RPMI8226 (cell line): ENCODE measurements around the gene BLOC1S4.
A peak's percentile ranks its signal among the peaks of the same experiment; 100 is the strongest.
"Not testable (repeated sequence)": the region's sequence is repeated elsewhere in the genome, so short reads cannot be mapped to it uniquely, and the experiment has no call there.

ENCODE experiments used
- DNase-seq: peaks from one replicate; pipeline ENCODE4 v3.0.0-alpha.2; 2015

BLOC1S4 gene

DNA sequence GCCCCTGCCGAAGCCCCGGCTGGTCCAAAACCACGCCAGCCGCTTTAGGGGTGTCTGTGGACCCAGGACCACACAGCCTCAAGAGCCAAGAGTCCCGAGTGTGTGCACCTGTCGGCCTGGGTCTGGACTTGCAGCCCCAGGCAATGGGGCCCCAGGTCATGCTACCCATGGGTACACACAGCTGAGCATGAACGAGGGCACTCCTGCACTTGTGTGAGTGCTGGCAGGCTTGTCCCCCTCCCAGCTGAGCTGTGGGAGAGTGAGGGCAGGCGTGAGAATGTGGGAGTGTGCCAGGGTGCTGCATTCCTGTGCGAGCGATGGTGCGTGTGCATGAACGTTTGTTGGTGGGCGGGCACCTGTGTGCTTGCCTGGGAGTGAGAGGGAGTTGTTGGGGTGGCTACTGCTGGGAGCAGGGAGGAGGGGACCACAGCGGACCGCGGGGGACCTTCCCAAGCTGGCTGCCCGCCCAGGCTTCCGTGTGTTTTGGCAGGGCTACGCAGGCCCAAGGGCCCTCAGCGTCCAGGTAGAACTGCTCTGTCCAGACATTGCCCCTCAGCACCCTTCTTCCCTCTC is 30.8 kb downstream of the BLOC1S4 start:
- no peak for DNase-seq

DNA sequence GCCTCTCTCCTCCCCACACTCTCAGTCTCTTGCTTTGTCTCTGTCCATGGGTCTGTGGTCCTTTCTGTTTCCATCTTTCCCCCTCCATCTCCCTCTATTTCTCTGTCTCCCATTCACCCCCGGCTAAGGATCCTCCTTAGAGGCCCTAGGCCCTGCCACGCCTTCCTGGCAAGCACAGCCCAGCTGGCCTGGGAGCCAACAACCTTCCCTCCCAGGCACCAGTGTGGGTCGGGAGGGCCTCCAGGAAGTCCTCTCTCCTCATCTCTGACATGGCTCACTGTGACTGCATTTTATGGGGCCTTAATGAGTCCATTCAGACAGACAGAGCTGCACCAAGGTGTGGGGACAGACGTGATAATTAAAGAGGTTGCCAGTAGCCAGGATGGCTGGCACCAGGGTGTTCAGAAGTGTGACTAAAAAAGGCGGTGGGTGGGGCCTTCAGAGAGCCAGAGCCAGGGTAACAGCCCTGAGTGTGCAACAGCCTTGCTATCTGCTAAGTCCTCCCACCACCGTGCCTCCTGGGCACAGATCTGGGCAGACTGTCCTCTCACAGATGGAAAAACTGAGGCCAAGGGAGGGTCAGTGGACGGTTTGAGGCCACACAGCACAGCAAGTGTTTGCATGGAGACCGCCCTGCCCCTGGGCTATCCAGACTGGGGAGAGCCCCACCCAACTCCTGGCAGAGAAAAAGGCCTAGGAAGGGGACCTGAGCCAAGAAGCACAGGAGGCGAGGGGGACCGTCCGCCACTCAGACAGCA is 31.5 kb downstream of the BLOC1S4 start:
- no peak for DNase-seq

DNA sequence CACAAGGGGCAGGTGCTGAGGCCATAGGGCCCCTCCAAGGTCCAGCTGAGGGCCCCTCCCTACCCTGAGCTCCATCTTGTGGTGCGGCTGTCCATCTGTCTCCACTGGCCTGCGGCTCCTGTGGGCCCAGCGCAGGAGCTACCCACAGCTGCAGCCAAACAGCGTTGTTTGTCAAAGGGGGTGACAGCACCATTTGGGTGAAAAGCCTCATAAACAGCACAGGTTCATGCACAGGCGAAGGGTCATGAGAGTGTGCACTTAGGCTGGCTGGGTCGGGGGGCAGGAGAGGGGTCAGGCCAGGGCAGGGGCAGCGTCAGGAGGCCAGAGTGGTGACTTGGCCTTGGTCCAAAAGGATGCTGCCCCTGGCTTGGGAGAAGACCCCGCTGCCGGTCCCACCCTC is 32.3 kb downstream of the BLOC1S4 start:
- DNase-seq, result no peak

DNA sequence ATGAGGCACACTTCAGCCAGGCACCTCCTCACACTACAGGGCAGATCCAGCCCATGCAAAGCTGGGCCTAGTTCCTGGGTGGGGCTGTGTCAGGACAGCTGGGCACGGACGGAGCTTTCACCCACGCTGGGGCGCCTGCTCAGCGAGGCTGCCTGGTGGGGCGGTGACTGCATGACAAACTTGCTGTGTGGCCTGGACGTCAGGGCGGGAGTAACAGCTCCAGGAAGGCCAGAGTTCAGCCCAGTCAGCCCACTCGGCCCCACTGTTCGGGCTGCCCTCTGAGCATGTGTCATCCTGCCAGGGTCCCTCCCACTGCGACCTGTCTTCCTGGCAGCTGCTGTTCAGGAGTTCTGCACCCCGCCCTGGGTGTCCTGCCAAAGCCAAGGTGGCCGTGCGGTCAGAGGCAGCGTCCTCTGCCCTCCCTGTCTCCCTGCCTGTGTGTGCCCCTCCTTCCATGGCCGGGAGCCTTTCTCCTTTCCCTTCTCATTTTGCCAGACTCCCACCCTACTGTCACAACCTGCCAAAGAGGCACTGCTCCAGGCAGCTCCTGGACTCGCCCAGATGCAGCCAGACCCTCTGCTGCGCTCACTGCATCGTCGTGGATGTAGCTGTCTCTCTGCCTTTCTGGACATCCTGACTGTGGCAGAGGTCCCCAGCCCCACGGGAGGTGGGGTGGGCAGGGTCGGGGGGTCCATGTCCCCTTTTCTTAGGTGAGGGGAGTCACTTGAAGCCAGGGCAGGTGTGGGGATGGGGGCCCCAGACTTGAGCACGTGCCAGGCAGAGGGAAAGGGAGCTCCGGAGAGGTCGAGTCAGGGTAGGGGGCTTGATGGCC is 33.6 kb downstream of the BLOC1S4 start:
- DNase-seq, result no peak

DNA sequence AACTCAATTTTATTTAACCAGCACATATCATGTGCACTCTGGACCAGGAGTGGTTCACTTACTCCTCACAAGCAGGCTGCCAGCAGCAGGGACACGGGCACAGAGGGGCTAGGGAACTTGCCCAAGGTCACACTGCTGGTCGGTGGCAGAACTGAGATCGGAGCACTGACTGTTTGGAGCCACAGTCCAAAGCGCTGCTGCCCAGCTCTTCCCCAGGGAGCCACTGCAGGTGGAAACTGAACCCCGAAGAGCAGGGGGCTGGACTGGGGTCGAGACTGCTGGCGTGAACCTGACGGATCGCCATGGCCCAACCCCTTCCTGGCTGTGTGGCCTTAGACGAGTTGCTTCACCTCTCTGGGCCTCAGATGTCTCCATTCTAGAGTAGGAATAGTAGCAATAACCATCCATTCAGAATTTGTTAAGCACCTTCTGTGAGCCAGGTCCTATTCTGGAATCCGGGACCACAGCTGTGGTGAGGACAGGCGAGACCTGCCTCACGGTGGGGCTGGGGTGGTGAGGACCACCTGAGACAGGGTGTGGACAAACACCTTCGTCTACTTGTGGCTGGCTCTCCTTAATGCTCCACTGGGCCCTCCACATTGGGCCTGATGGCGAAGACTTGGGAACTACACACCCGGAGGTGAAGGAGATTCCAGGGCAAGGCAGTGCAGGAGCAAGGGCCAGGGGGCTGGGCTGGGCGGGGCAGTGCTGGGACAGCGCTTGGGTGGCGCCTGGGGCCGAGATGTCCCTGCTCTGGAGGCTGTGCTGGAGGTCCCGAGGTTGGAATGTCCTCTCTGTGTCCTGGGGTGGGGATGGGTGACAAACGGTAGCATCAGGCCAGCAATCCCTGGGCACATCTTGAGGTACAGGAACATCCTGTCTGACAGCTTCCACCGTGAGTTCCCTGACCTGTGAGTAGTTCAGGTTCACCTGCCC is 34.6 kb downstream of the BLOC1S4 start:
- no peak for DNase-seq

DNA sequence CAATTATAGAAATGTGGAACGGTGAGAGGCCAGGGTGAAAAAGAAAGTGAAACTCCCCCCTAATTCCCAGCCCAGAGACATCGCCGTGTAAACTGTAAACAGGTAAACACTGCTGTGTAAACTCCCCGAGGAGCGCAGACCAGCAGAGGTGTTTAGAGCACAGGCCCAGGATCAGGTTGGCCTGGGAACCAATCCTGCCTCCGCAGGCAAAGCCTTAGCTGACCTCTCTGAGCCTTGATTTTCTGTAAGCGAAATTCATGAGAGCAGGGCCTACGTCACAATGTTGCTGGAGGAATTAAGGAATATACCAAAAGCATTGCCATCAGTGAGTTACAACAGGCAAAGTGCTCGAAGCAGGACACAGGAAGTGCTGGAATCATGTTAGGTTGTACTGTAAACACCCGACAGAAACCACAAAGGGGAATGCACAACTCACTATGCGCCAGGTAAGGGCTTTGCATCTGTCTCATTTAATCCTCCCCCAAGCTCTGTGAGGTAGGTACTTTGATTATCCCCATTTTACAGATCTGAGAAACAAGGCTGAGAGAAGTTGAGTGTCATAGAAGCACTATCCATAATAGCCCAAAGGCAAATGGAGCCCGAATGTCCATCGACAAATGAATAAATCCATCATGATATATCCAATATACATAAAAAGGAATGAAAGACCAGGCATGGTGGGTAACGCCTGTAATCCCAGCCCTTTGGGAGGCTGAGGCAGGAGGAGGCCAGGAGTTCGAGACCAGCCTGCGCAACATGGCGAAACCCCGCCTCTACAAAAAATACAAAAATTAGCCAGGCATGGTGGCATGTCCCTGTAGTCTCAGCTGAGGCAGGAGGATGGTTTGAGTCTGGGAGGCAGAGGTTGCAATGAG is 35.9 kb downstream of the BLOC1S4 start:
- no peak for DNase-seq

DNA sequence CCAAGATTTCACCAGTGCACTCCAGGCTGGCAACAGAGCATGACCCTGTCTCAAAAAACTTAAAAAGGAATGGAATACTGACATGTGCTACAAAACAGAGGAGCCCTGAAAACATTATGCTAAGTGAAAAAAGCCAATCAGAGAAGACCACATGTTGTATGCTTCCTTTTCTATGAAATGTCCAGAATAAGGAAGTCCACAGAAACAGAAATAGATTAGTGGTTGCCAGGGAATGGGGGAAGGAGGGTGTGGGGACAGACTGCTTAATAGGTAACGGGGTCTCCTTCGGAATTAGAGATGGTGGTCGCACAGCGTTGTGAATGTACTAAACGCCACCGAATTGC is 36.5 kb downstream of the BLOC1S4 start:
- DNase-seq, result no peak

DNA sequence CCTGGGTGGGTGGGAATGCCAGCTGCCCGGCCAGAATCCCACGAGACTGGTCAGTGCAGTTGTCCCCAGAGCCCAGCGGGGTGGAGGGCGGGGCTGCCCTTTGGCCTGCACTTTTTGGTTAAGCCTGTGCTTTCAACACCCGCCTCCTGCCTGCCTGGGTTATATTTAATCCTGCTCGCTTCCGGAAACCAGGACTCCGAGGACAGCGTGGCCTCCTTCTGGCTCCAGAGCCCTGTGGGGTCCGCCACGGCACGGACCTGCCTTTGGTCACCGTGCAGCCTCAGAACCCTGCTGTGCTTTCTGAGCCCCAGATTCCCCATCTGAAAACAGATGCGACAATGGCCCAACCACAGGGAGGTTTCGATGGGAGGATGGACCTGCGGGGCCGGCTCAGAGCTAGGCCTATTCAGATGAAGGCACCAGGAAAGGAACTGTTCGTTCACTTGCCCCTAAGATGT is 37.2 kb downstream of the BLOC1S4 start:
- no peak for DNase-seq

DNA sequence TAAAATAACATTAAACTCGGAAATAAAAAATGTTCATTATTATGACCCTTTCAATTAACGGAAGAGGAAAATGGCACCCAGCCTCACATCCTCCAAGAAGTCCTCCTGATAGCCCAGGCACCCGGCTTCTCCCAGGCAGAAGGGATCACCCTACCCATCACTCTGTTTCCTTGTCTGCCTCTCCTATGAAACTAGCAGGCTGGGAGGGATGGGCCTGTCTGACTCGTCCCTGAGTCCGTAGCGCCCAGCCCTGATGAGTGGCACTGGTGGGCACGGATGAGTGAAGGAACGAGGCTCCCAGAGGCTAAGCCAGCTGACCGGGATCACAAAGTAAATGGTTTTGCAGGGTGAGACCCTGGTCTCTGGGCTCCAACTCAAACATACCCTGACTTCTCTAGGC is 37.9 kb downstream of the BLOC1S4 start:
- DNase-seq, result no peak

DNA sequence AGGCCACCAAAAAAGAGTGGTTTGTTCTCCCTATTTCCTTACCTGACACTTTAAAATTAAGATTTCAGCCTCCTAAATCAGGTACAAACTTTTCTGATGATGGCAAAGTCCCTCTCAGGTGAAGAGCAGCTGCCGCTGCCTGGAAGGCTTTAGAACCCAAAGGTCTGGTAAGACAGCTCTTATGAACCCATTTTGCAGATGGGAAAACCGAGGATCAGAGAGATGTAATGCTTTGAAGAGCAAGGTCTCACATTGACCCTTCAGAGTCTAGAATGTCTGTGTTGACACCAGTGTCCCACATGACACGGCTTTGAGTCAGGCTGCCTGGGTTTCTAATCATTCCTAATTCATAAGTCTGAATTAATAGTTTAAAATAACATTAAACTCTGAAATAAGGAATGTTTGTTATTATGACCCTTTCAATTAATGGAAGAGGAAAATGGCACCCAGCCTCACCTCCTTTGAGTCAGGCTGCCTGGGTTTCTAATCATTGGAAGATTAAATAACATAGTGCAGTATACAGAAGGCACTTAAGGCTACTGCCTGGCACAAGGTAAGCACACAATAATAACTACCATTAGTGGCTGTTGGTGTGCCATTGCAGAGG is 38.6 kb downstream of the BLOC1S4 start:
- no peak for DNase-seq

DNA sequence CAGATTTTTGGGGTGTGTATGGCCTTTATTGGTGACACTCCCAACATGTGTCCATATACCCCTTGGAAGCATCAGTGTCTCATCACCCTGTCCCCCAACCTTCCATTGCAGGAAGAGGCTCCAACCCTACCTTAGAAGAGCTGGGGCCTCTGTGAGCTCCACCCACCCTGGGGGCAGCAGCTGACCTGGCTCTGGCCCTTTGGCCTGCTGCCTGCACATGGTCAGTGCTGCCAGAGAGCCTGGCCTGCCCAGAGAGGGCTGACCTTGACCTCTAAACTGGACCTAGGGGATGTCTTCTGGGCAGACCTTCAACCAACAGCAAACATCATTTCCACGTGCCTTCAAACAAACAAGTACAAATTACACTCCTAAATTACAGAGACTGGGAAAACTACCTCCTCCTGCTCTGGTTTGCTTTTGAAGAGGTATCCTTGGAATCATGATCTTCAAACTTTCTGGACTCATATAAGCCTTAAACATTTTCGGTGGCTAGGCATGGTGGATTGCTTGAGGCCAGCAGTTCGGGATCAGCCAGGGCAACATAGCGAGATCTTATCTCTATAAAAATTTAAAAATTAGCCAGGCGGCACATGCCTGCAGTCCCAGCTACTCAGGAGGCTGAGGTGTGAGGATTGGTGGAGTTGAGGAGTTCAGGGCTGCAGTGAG is 39.2 kb downstream of the BLOC1S4 start:
- no peak for DNase-seq

DNA sequence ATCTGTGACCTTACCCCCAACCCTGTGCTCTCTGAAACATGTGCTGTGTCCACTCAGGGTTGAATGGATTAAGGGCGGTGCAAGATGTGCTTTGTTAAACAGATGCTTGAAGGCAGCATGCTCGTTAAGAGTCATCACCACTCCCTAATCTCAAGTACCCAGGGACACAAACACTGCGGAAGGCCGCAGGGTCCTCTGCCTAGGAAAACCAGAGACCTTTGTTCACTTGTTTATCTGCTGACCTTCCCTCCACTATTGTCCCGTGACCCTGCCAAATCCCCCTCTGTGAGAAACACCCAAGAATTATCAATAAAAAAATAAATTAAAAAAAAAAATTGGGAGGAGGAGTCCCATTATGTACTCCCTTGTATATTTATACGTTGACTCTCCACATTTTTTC is 40.4 kb downstream of the BLOC1S4 start:
- DNase-seq, result not testable (repeated sequence)

DNA sequence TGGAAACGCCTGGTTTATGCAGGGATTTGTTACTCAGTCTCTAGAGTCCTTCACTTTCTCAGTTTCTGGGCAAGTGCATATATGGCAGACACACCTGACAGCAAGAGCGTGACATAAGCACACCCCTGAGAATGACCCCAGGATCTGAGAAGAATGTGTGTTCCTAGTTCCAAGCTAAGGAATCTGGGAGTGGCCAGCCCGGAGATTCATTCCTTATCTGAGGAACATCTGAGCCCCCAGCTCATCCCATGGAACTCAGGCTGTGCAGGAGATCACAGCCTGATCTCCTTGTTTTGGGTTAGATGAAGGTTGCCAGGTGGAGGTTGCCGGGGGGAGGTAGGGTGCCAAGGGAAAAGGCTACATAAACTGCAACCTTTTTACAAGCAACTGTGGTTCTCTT is 42.8 kb downstream of the BLOC1S4 start:
- DNase-seq, result no peak

DNA sequence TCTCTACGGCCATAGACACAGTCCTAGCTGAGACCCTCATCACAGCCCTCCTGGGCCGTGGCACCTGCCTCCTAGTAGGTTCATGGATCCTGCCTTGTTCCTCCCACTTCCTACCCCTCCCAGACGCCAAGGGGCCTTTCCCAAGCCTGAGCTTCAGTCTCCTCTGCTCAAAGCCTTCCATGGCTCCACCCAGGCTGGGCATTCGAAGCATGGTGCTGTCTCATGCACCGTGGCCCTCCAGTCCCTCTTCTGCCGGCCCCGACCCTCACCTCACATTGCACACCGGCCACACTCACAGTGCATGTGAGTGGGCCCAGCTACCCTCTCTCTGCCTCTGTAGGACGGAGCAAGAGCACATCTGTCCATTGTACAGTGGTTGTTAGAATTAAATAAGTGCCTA is 44.9 kb downstream of the BLOC1S4 start:
- no peak for DNase-seq

DNA sequence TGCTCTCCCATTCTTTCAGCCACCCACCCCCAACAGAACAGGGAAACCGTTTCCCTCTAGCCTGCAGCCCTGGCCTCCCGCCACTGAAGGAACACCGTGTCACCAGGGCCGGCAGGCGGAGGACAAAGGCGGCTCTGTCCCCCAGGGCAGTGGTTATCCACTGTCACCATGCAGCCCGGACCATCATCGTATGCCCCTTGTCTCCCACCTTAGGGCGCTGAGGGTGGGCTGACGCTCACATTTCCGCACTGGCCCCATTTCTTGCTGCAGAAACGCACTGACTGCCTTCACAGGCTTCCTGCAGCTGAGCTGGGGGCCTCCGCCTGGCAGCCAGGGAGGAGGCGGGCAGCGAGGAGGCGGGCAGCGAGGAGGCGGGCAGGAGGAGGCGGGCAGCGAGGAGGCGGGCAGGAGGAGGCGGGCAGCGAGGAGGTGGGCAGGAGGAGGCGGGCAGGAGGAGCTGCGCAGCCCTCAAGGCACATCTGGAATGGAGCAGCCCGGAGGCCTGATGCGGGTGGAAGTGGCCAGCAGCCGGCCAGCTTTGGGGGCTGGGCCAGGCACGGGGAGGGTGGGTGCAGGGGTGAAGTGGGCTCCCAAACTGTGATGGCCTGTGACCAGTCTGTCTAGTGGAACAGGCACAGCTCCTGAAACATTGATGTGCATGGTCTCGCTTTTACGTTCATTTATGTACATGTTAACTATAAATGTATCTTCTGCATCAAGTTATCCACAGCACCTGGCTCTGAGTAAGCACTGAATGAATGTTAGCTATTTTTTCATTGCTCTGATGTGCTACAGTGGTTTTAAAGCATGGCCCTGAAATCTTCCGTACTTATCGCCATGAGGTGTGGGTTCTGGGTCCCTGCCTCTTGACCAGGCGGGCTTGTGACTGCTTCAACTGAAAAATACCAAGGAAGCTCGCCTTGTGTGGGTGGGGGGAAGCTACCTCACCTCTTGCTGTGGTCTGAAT is 46.0 kb downstream of the BLOC1S4 start:
- peak; percentile 59 for DNase-seq

DNA sequence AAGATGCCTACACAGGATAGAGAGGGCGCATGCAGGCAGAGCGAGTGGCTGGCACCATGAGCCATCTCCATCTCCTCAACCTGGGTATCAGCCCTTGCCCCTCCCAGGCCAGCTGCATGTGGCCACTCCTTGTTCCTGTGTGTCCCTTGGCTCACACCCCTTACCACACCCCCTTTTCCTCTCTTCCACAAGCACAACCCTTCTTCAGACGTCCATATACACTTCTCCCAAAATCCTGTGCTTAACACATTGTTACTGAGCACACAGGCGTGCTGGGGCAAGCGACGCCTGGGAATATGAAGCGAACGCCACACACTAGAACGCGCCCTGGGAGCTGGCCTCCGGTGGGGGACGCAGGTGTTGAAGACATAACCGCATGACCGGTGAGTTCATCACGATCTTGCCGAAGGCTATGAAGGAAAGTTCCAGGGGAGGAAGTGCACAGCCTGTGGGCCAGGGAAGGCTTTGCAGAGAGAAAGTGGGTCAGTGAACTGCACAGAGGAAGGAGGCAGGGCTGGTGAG is 47.4 kb downstream of the BLOC1S4 start:
- DNase-seq, result peak; percentile 36

DNA sequence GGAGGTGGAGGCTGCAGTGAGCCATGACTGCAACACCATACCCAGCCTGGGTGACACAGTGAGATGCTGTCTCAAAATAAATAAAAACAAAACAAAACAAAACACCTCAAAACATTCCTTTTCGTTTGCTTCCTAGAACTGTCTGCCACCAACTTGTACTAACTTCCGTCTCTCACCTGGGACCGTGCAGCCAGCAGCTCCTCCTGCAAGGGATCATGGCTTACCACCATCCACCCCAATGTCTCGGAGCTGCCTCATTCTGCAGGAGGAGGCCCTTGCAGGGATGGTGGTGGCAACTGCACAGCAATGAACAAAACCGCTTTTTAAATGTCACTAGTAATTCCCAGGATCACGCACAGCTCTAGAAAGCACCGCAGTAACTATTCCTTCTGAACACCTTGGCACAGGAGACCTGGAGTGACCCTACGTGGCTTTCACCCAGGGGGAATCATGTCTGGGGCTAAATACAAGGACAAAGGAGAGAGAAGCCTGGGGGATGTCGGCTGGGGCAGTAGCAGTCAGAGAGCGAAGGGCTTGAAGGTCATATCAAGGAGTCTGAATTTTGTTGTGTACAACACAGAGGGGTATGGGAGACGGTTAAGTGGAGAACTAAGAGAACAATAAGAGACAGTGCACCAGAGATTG is 49.1 kb downstream of the BLOC1S4 start:
- no peak for DNase-seq

DNA sequence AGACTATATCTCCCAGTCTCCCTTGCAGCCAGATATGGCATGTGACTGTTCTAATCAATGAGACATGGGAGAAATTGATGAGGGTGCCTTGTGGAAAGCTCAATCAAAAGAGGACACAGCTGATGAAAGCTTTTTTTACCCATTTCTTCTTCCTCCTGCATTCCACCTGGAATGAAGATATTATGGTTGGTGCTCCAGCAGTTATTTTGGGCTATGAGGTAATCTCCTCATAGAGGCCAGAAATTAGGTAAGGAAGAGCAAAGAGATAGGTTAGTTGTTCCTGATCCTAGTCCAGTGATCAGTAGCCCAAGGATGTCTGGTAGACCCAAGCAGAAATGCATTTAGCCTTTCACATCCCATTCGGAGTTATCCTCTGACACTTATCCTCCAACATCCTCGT is 49.7 kb downstream of the BLOC1S4 start:
- no peak for DNase-seq
